ENCODE measurements around the gene MOCS1.

Gene MOCS1

DNA sequence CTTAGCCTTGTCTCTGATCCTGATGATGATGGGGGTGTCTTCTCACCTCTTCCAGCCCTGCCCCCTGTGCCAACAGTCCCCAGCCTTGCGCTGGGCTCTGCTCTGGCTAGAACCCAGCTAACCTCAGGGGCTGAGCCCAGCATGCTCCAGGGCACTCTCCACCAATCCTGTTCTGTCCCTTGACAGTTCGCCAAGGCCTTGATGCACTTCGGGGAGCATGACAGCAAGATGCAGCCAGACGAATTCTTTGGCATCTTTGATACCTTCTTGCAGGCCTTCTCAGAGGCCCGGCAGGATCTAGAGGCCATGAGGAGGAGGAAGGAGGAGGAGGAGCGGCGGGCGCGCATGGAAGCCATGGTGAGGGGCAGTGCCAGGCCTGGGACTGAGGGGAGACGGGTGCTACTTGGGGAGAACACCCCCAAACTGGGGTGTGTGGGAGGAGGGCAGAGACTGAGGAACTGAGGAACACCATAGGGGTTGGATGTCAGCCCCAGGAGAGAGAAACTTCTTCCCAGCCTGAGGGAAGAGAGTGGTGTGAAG lies 33.1 kb downstream of the MOCS1 start:
- no peak for DNase-seq

- no peak for DNase-seq
Observed at GRCh38 chr6:39899554-39900295, 34.5 kb downstream of the MOCS1 start.

DNA sequence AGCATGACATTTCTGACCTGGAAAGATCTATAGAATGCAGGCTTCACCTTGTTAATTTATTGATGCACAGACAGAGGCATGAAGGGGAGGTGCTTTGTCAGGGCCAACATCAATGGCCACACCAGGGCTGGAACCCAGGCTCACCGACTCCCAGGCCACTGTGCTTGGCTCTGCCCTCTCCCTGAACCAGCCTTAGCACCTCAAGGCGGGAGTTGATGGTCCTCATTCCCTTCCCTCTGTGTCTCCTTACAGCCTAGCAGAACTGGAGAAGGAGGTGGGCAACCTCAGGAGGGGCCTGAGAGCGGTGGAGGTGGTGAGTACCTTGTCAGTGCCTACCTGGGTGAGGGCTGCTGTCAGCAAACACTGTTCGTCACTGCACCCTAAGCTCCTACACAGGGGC lies 35.6 kb downstream of the MOCS1 start:
- no peak for DNase-seq

GRCh38 chr6:39897698-39898097 lies 36.6 kb downstream of the MOCS1 start:
- DNase-seq = no peak

DNA sequence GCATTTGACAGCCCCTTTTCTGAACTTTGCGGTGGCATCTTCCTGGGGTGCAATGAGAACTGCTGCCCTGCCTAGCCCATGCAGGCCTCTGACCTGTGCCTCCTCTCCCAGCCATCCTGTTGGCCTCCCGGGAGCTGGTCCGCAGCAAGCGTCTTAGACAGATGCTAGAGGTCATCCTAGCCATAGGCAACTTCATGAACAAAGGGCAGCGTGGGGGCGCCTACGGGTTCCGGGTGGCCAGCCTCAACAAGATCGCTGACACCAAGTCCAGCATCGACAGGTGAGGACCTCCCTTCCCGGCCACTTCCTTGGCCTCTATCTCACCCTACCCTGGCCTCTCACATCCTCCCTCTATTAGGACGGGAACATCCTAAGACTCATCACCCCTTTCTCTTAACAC lies 37.6 kb downstream of the MOCS1 start:
- no peak for DNase-seq

DNA sequence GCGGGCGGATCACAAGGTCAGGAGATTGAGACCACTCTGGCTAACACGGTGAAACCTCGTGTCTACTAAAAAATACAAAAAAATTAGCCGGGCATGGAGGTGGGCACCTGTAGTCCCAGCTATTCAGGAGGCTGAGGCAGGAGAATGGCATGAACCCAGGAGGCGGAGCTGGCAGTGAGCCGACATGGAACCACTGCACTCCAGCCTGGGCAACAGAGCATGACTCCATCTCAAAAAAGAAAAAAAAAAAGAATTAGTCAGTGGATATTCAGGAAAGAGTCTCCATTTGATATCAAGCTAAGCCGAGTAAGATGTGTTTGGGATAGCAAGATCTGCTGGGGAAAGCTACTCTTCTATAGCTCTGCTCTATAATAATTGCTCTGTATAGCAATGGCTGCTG lies 41.0 kb downstream of the MOCS1 start:
- no peak for DNase-seq

- DNase-seq = peak; percentile 31
Observed at GRCh38 chr6:39892490-39893129, 41.7 kb downstream of the MOCS1 start.

DNA sequence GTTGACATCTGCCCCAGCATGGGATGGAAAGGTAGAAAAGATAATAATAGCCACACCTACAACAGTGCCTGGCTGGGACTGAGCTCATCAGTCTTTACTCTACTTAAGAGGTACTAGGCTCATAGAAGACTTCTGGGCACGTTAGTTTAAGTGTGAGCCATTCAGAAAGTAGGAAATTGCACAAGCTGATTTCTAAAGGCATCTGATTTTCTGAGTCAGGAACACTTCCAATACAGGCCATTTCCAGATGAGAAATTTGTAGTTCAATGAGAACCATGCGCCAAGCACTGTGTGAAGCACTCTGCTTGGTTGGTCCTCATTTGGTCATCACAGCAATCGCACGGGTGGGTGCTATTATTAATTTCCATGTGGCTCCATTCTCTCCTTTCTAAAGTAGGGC lies 42.3 kb downstream of the MOCS1 start:
- DNase-seq = no peak

GRCh38 chr6:39891353-39891752 lies 42.9 kb downstream of the MOCS1 start:
- no peak for DNase-seq

DNA sequence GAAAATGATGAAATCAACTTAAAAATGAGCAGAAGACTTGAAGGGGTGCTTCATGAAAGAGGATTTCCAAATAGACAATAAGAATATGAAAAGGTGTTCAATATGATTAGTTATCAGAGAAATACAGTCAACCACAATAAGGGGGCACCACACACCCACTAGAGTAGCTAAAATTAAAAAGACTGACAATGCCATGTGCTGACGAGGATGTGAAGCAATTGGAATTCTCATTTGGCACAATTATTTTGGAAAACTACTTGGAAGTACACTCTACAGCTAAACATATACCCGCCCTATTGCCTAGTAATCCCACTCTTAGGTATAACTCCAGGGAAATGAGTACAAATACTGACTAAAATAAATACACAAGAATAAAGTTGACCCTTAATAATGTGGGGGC lies 45.0 kb downstream of the MOCS1 start:
- no peak for DNase-seq

DNA sequence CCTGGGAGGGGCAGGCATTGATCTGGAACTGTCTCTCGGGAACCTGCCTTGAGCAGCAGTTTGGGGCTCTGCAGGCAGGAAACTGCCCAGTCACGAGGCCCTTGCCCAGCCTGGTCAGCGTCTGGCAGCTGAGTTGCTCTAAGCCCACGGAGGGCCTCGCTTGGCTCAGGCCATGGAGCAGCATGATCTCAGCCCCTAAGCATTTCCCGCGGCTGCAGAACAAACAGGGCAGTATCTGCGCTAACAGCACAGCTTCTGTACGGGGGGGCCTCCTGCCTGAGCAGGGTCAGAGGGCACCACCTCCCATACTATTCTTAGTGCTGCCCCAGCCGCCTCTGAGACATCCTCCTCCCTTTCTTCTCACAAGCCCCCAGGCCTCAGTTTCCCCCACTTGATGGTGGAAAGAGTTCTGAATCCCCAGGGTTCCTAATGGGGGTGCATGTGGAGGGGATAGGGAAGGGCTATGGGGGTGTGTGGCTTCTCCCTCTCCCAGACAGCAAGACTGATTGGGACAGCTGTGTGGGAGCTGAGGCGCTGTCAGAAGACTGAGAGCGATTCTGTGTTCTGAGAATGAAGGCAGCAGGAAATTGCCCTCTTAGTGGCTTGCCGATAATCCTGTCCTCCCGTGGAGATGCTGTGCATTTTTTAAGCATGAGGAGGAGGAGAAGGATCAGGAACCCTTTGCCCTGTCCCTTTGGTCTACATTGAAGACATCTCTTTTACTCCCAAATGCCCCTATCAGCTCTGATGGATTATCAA lies 46.4 kb downstream of the MOCS1 start:
- DNase-seq = no peak

DNA sequence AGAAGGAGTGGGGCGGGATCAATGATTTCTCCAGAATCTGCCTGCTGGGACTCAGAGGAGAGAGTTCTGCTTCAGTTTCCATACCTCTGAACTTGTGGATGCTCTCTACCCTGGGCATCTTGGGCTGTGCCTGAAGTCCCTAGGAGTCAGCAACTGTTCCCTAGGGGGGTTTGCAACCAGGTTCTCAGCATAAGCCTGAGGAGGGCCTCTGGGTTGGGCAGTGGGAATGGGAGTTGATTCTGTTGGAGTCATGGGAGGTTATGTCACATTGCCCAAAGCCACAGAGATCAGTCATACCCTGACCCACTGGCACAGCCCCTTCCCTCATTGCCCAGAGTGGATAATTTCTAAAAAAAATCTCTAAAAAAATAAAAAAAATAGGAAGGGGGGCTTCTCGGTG lies 47.4 kb downstream of the MOCS1 start:
- no peak for DNase-seq

DNA sequence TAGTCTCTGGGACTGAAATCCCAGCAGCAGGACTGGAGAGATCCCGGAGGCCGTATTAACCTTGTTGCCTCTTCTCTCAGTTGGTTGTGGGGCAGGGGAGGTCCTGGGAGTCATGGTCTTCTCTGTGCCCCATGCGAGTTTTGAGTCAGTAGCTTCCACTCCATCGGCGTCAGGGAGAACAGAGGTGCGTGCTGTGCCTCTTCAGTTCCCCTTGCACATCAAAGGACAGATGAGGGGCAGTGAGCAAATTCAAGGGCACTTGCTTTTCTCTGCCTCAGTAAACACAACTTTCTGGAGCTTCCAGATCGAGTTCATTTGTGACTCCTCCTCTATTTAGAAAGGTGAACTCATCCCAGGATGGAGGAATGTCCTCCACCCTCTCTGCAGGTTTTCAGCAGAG lies 48.6 kb downstream of the MOCS1 start:
- no peak for DNase-seq

DNA sequence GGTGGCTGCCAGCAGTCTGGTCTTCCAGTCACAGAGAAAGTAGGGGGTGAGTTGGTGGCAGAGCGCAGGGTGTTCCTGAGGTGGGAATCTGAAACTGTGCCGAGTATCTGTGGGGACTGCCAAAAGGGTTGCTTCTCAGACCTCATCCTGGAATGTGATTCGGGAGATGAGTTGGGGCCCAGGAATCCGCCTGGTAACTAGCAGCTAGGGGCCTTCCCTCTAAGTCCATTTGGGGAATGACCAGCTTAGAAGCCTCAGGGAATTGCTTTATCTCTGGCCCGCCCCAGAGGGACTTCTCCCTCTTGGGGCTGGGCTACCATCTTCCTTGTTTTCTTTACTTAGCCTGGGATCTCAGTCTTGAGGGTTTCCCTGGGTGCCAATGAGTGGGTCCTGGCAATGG lies 49.6 kb downstream of the MOCS1 start:
- DNase-seq = no peak

DNA sequence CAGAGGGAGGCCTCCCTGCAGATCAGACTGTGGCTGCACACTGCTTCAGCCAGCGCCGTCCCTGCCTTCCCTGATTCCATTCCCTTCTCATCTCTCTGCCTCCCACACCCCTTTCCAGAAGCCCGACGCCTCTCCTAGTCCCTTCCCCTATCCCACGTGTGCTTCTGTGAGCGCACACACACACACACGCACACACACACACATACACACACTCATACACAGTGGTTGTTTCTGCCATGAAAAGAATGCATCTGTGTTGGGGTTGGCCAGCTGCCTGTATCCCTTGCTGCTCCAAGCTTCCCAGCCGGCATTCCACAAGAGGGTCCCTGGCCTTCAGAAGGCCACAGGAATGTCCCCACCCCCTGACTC lies 51.7 kb downstream of the MOCS1 start:
- no peak for DNase-seq

- no peak for DNase-seq
Observed at GRCh38 chr6:39881851-39882530, 52.3 kb downstream of the MOCS1 start.

- DNase-seq = no peak
Observed at GRCh38 chr6:39880594-39880993, 53.7 kb downstream of the MOCS1 start.

DNA sequence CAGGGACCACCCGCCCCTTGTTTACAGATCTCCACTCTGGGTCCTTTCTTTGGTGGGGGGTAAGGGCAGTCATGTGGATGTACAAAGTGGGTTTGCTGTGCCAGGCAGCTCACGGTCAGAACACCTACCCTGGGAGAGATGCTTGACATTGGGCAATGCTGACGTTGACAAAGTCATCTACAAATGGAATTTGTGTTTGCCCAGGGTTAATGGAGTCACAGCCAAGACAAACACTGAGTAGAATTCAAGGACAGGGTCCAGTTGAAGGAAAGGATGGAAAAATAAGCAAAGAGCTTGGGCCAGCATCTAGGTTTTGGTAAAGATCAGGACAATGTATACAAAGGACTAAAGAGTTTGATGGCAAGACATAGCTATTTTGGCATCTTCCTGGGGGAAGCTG lies 54.7 kb downstream of the MOCS1 start:
- no peak for DNase-seq

GRCh38 chr6:39876826-39877225 lies 57.4 kb downstream of the MOCS1 start:
- DNase-seq = no peak

DNA sequence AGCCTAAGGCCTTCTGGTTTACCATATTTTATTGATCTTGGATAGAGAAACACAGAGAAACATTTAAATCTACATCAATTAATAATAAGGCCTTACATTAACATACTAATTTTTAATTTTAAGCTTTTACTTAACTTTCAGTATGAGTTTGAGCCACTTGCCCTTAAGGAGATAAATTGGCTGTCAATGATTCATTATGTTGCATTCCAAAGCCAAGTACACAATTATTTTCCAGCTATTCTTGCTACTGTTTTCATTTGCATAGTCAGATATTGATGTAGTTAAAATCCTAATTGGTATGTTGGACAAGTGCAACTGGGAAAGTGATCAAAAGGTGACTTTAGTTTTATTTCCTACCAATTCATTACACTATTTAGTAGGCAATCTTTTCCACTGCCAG lies 58.2 kb downstream of the MOCS1 start:
- no peak for DNase-seq

DNA sequence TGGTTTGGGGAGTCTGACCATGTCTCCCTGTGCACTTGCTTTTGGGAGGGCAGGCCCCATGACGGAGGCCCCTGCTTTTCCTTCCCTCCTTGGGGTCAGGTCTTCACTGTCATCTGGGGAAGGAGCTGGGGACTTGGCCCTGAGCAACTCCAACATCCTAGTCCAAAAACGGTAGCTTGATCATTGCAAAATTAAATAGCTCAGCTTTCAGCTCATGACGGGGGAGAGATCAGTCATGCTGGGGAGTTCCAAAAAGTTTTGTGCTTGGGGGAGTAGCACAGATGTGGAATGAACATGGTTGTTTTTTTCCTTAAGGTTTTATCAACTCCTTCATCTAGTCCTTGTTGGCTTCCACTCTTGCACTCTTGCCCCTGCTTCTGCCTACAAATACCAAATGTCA lies 60.8 kb downstream of the MOCS1 start:
- no peak for DNase-seq

DNA sequence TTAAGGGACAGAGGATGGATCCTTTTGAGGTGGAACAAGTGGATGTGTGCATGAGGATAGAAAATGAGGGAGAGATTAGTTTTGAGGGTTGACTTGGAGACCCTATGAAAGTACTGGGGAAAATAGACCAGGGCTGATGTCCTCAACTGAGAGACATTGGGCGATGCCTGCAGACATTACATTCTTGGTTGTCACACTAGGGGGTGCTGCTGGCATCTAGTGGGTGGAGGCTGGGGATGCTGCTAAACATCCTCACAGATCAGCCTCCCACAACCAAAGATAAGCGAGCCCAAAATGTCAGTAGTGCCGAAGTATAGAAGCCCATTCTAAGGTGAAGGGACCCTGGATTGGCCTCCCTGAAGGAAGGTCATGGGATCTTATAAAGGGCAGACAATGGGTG lies 63.3 kb downstream of the MOCS1 start:
- no peak for DNase-seq

GRCh38 chr6:39867592-39867991 lies 66.7 kb downstream of the MOCS1 start:
- DNase-seq = no peak
